ENCODE measurements around the gene NUB1. TPM values are rescaled to one million over a fixed set of nuclear protein-coding genes. Genes with fewer than 3 reads are reported as not detected.

The NUB1 gene
- total RNA-seq, 4 donors from 2014 or later: 66.4 to 90.8 (median 68.2) TPM

DNA sequence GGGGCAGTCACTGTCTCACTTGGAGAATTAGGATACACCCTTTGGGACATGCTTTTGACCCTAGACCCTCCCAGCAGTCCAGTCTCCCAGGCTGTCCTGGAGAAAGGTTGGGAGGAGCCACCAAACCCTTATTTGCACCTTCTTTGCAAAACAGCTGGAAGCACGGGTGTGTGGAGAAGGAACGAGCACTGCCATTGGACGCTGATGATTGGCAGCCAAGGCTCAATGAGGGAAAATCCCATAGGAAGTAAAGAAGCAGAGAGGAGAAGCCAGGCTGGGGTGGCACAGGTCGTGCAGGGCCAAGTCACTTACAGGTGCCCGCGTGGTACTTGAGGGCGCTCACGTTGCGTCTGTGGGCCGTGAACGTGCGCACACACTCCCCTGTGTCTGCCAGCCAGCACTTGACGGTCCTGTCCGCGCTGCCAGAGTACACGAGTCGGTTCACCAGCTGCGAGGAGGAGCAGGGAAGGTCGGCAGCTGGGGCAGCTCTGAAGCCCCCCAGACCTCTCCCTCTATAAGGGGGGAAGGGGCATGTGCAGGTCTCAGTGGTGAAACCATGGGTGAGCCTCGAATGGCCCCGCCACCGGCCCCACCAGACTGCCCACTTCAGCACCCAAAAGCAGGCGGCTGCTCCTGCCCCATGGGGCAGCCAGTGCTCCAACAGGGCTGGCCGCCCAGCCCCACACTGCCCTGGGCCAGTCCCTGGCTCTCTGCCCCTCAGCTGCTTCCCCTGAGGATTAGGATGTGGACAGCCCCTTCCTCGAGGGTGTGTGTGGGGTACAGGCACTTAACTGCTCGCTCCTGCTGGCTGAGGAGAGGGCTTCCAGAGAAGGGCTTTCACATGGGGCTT, 43.4 kb downstream of the NUB1 start:
- peaks cover 0 to 21% (median 12%) of the 10 kb centered on the region in 4 donors for H3K4me1 ChIP-seq
- DNase-seq: peak in 1 of 3 donors; percentile 34
- no peaks in the 10 kb centered on the region for H3K36me3 ChIP-seq
- TF ChIP-seq POLR2A (IDR thresholded peaks at IDR 0.05): no peak
- TF ChIP-seq, protein P1, sequence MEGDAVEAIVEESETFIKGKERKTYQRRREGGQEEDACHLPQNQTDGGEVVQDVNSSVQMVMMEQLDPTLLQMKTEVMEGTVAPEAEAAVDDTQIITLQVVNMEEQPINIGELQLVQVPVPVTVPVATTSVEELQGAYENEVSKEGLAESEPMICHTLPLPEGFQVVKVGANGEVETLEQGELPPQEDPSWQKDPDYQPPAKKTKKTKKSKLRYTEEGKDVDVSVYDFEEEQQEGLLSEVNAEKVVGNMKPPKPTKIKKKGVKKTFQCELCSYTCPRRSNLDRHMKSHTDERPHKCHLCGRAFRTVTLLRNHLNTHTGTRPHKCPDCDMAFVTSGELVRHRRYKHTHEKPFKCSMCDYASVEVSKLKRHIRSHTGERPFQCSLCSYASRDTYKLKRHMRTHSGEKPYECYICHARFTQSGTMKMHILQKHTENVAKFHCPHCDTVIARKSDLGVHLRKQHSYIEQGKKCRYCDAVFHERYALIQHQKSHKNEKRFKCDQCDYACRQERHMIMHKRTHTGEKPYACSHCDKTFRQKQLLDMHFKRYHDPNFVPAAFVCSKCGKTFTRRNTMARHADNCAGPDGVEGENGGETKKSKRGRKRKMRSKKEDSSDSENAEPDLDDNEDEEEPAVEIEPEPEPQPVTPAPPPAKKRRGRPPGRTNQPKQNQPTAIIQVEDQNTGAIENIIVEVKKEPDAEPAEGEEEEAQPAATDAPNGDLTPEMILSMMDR (IDR thresholded peaks at IDR 0.05): no peak
- H3K4me3 ChIP-seq: no peak overlapping the region
- no peaks in the 10 kb centered on the region for H3K9me3 ChIP-seq
- no peak overlapping the region for H3K27ac ChIP-seq
- H3K27me3 ChIP-seq: peaks cover 0 to 9% of the 10 kb centered on the region in 2 donors

DNA sequence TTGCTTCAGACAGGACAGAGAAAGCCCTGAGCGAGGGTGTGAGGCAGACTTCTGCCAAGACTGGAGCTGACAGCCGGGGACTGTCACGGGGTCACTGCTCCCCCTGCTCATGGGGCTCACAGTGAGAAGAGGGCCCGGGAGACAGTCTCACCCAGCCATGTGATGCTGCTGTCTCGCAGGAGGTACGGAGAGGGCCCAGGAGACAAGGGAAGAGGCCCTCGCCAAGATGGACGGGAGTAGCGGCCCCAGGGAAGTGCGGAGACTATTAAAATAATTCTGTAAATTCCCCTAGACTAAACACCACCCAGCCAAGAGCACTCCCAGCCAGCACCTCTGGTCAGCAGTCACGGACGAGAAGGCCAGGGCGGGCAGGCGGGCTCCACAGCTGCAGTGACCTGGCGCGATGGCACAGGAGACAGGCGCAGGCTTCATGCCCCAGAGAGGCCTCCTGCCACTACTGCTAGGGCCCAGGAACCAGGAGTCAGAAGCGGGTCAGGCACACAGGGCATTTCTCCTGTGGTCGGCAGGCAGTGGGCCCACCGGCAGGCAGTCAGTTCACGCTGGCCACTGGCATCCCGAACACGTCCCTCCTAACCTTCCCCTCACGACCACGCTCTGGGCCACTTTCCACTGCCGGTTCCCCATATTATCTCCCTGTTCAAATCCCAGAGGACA, 44.2 kb downstream of the NUB1 start:
- no peaks in the 10 kb centered on the region for H3K9me3 ChIP-seq
- DNase-seq: peak in 1 of 3 donors; percentile 30
- H3K27ac ChIP-seq: no peak overlapping the region
- H3K4me3 ChIP-seq: no peak overlapping the region
- H3K36me3 ChIP-seq: no peaks in the 10 kb centered on the region
- TF ChIP-seq POLR2A (IDR thresholded peaks at IDR 0.05): no peak
- TF ChIP-seq, protein P1 (IDR thresholded peaks at IDR 0.05): no peak
- H3K4me1 ChIP-seq: peaks cover 0 to 16% (median 11%) of the 10 kb centered on the region in 4 donors
- peaks cover 0 to 9% of the 10 kb centered on the region in 2 donors for H3K27me3 ChIP-seq

- peak in 1 of 3 donors; percentile 43 for DNase-seq
- H3K27me3 ChIP-seq: peaks cover 0 to 5% of the 10 kb centered on the region in 2 donors
- TF ChIP-seq POLR2A (IDR thresholded peaks at IDR 0.05): no peak
- TF ChIP-seq, protein P1 (IDR thresholded peaks at IDR 0.05): no peak
- H3K27ac ChIP-seq: no peak overlapping the region
- no peaks in the 10 kb centered on the region for H3K9me3 ChIP-seq
- no peaks in the 10 kb centered on the region for H3K36me3 ChIP-seq
- H3K4me1 ChIP-seq: peaks cover 0 to 9% (median 4%) of the 10 kb centered on the region in 4 donors
- no peak overlapping the region for H3K4me3 ChIP-seq
Measured at GRCh38 chr7:151386301-151387160, 44.9 kb downstream of the NUB1 start.

- no peak overlapping the region for H3K4me3 ChIP-seq
- H3K36me3 ChIP-seq: no peaks in the 10 kb centered on the region
- H3K27ac ChIP-seq: no peak overlapping the region
- H3K4me1 ChIP-seq: peaks cover 0 to under 1% (median under 1%) of the 10 kb centered on the region in 4 donors
- no peaks in the 10 kb centered on the region for H3K27me3 ChIP-seq
- TF ChIP-seq, protein P1 (IDR thresholded peaks at IDR 0.05): no peak
- no peak for TF ChIP-seq POLR2A (IDR thresholded peaks at IDR 0.05)
- no peak for DNase-seq
- H3K9me3 ChIP-seq: no peaks in the 10 kb centered on the region
Measured at GRCh38 chr7:151387161-151388006, 45.8 kb downstream of the NUB1 start.

- H3K27ac ChIP-seq: no peak overlapping the region
- no peaks in the 10 kb centered on the region for H3K36me3 ChIP-seq
- no peaks in the 10 kb centered on the region for H3K27me3 ChIP-seq
- DNase-seq: no peak
- no peak overlapping the region for H3K4me3 ChIP-seq
- H3K4me1 ChIP-seq: no peaks in the 10 kb centered on the region
- H3K9me3 ChIP-seq: no peaks in the 10 kb centered on the region
- TF ChIP-seq, protein P1 (IDR thresholded peaks at IDR 0.05): no peak
- no peak for TF ChIP-seq POLR2A (IDR thresholded peaks at IDR 0.05)
Measured at GRCh38 chr7:151388007-151388297, 46.3 kb downstream of the NUB1 start.
